Progenitor cell of endocrine pancreas (in vitro differentiated cells): ENCODE results near the gene MARVELD2. TPM values are rescaled to one million over a fixed set of nuclear protein-coding genes. Genes with fewer than 3 reads are reported as not detected.
A peak's percentile ranks its signal among the peaks of the same experiment; 100 is the strongest.
"Not testable (repeated sequence)": the region's sequence is repeated elsewhere in the genome, so short reads cannot be mapped to it uniquely, and the experiment has no call there.

Experiments used
- DNase-seq: peaks from one replicate; pipeline ENCODE4 v3.0.0; 2021; ENCODE audit warnings: low spot score; ENCODE audit not compliant: unreplicated experiment
- H3K27ac Mint-ChIP-seq: 2 replicates; pipeline ENCODE4 v1.8.0; 2021; ENCODE audit warnings: mild to moderate bottlenecking, moderate library complexity, mixed read lengths
- H3K27me3 Mint-ChIP-seq: 2 replicates; pipeline ENCODE4 v1.8.0; 2021; ENCODE audit warnings: mixed read lengths
- H3K36me3 Mint-ChIP-seq: 2 replicates; pipeline ENCODE4 v1.8.0; 2022; ENCODE audit warnings: mixed read lengths; ENCODE audit not compliant: insufficient read depth
- H3K4me1 Mint-ChIP-seq: 2 replicates; pipeline ENCODE4 v1.8.0; 2021; ENCODE audit warnings: low read depth, mixed read lengths
- H3K4me3 Mint-ChIP-seq: 2 replicates; pipeline ENCODE4 v1.8.0; 2021; ENCODE audit warnings: low read depth, mild to moderate bottlenecking, moderate library complexity, mixed read lengths
- H3K9me3 Mint-ChIP-seq: 2 replicates; pipeline ENCODE4 v1.8.0; 2021; ENCODE audit warnings: low read depth, mixed read lengths
- CTCF ChIP-seq: fragments of 200-600 bp; sonication (generic); IDR thresholded peaks from one replicate; pipeline ENCODE4 v1.5.0; 2021; ENCODE audit warnings: antibody characterized with exemption, mild to moderate bottlenecking; ENCODE audit not compliant: unreplicated experiment
- total RNA-seq: library from RNA; stranded (reverse); gene quantifications from 2 replicates; pipeline ENCODE4 v1.2.1, GENCODE V29; 2021

MARVELD2 gene
- total RNA-seq, 1 donor from 2014 or later: 71.6 TPM

- Mint-ChIP-seq H3K36me3 (peaks cover 1% of the 10 kb centered on the region), H3K4me3 (no peak overlapping the region), H3K27me3 (no peaks in the 10 kb centered on the region), H3K9me3 (no peaks in the 10 kb centered on the region), H3K4me1 (peaks cover 18% of the 10 kb centered on the region), H3K27ac (peak overlapping the region; percentile 86)
- TF ChIP-seq CTCF: no peak
- no peak for DNase-seq
Measured at GRCh38 chr5:69454460-69455249, 39.7 kb downstream of the MARVELD2 start.

- DNase-seq, H3K27me3 Mint-ChIP-seq, H3K4me3 Mint-ChIP-seq, H3K36me3 Mint-ChIP-seq, H3K9me3 Mint-ChIP-seq: not testable (repeated sequence)
- Mint-ChIP-seq H3K4me1 (peaks cover 18% of the 10 kb centered on the region), H3K27ac (peak overlapping the region; percentile 33)
Measured at GRCh38 chr5:69455428-69455988, 40.6 kb downstream of the MARVELD2 start.

- H3K27ac Mint-ChIP-seq: peak overlapping the region; percentile 26
- no peaks in the 10 kb centered on the region for H3K9me3 Mint-ChIP-seq
- H3K4me1 Mint-ChIP-seq: no peaks in the 10 kb centered on the region
- no peaks in the 10 kb centered on the region for H3K36me3 Mint-ChIP-seq
- H3K4me3 Mint-ChIP-seq: no peak overlapping the region
- TF ChIP-seq CTCF: no peak
- no peak for DNase-seq
- H3K27me3 Mint-ChIP-seq: no peaks in the 10 kb centered on the region
Measured at GRCh38 chr5:69462170-69462569, 47.3 kb downstream of the MARVELD2 start.

- H3K27ac Mint-ChIP-seq, DNase-seq: not testable (repeated sequence)
Measured at GRCh38 chr5:69466375-69466774, 51.5 kb downstream of the MARVELD2 start.

GRCh38 chr5:69467442-69468225, 52.7 kb downstream of the MARVELD2 start:
- no peaks in the 10 kb centered on the region for H3K27me3 Mint-ChIP-seq
- no peak for TF ChIP-seq CTCF
- DNase-seq: no peak
- H3K27ac Mint-ChIP-seq: no peak overlapping the region
- no peaks in the 10 kb centered on the region for H3K4me1 Mint-ChIP-seq
- no peak overlapping the region for H3K4me3 Mint-ChIP-seq
- peaks cover 5% of the 10 kb centered on the region for H3K9me3 Mint-ChIP-seq
- H3K36me3 Mint-ChIP-seq: peaks cover 2% of the 10 kb centered on the region

More at GRCh38 chr5:69466375-69466774, 51.5 kb downstream of the MARVELD2 start:
- H3K4me3 Mint-ChIP-seq, H3K4me1 Mint-ChIP-seq, H3K9me3 Mint-ChIP-seq, H3K36me3 Mint-ChIP-seq, H3K27me3 Mint-ChIP-seq: not testable (repeated sequence)

GRCh38 chr5:69468631-69469030, 53.7 kb downstream of the MARVELD2 start:
- Mint-ChIP-seq H3K4me1 (no peaks in the 10 kb centered on the region), H3K36me3 (peaks cover 2% of the 10 kb centered on the region), H3K27ac (no peak overlapping the region), H3K9me3 (peaks cover 5% of the 10 kb centered on the region), H3K4me3 (no peak overlapping the region), H3K27me3 (no peaks in the 10 kb centered on the region)
- TF ChIP-seq CTCF: no peak
- no peak for DNase-seq

GRCh38 chr5:69471516-69471915, 56.6 kb downstream of the MARVELD2 start:
- not testable (repeated sequence) for H3K27ac Mint-ChIP-seq, H3K27me3 Mint-ChIP-seq

GRCh38 chr5:69472535-69473143, 57.7 kb downstream of the MARVELD2 start:
- not testable (repeated sequence) for H3K27me3 Mint-ChIP-seq, H3K9me3 Mint-ChIP-seq

More at GRCh38 chr5:69471516-69471915, 56.6 kb downstream of the MARVELD2 start:
- not testable (repeated sequence) for H3K36me3 Mint-ChIP-seq, H3K4me1 Mint-ChIP-seq, H3K9me3 Mint-ChIP-seq, H3K4me3 Mint-ChIP-seq, DNase-seq

More at GRCh38 chr5:69472535-69473143, 57.7 kb downstream of the MARVELD2 start:
- H3K4me1 Mint-ChIP-seq, H3K36me3 Mint-ChIP-seq, H3K27ac Mint-ChIP-seq, H3K4me3 Mint-ChIP-seq, DNase-seq: not testable (repeated sequence)
